Measurements from ENCODE around the gene PLCL2. TPM values are rescaled to one million over a fixed set of nuclear protein-coding genes. Genes with fewer than 3 reads are reported as not detected.

Gene PLCL2
- total and polyA plus RNA-seq, 2 experiments from 2014 or later: 1.6 to 9.7 TPM

GRCh38 chr3:16844791-16845190 lies 40.0 kb upstream of the PLCL2 start (continued):
- TF ChIP-seq ZNF331 (CRISPR knock-in tag; IDR thresholded peaks at IDR 0.05; ENCODE audit: low read depth) (no peak), ETS1 (IDR thresholded peaks at IDR 0.05) (no peak)

- H3F3A ChIP-seq (replicated peaks; ENCODE audit: low read depth): peaks cover 7% of the 10 kb centered on the region; the same call in 1 of the 2 replicates
- H3K27me3 ChIP-seq (ENCODE audit: insufficient read depth): no peaks in the 10 kb centered on the region
- Mint-ChIP-seq H3K4me1 (peaks cover 17% of the 10 kb centered on the region), H3K36me3 (ENCODE audit: low read depth) (no peaks in the 10 kb centered on the region), H3K27ac (no peak overlapping the region), H3K27me3 (ENCODE audit: insufficient read depth, low read depth, poor library complexity) (peaks cover 1% of the 10 kb centered on the region), H3K9me3 (no peaks in the 10 kb centered on the region), H3K4me3 (no peak overlapping the region)
- peaks cover 11% of the 10 kb centered on the region; the same call in 1 of the 2 replicates for H3K9me2 ChIP-seq (ENCODE audit: insufficient read depth)
- ATAC-seq (no peak), DNase-seq (ENCODE audit: low spot score) (no peak)
- peaks cover 23% of the 10 kb centered on the region for H3K4me1 ChIP-seq (ENCODE audit: insufficient read depth)
- H3K4me2 ChIP-seq: no peak overlapping the region
- H4K20me1 ChIP-seq (replicated peaks; ENCODE audit: insufficient read depth): no peaks in the 10 kb centered on the region
- H3K79me2 ChIP-seq (replicated peaks; ENCODE audit: insufficient read depth): no peaks in the 10 kb centered on the region
- H3K4me3 ChIP-seq: no peak overlapping the region
- H2AFZ ChIP-seq: 0 out of 2 replicates have a peak overlapping the region, but pooled peaks have one; percentile 47
- H3K36me3 ChIP-seq (ENCODE audit: insufficient read depth): no peaks in the 10 kb centered on the region
- H3K27ac ChIP-seq (ENCODE audit: low read depth): no peak overlapping the region
- TF ChIP-seq ZNF331 (CRISPR knock-in tag; IDR thresholded peaks at IDR 0.05; ENCODE audit: low read depth) (no peak), CREB1 (CRISPR knock-in tag; IDR thresholded peaks at IDR 0.05; ENCODE audit: low read depth) (no peak), EZH2 (IDR thresholded peaks at IDR 0.05; ENCODE audit: low read depth, unreplicated experiment) (no peak), EZH2phosphoT487 (IDR thresholded peaks at IDR 0.05; ENCODE audit: unreplicated experiment) (no peak), REST (IDR thresholded peaks at IDR 0.05; ENCODE audit: unreplicated experiment) (no peak), ZNF114 (CRISPR knock-in tag; IDR thresholded peaks at IDR 0.05) (no peak), CTCF (conservative IDR thresholded peaks at IDR 0.05; ENCODE audit: low read depth in 2 of 2) (no peak), POLR2AphosphoS5 (IDR thresholded peaks at IDR 0.05; ENCODE audit: low read depth) (no peak), ZNF462 (CRISPR knock-in tag; IDR thresholded peaks at IDR 0.05) (no peak)
Observed at GRCh38 chr3:16846373-16847080, 38.2 kb upstream of the PLCL2 start.

Data from GM23338 (cell line).